Measurements from ENCODE around the gene C1orf21. TPM values are rescaled to one million over a fixed set of nuclear protein-coding genes. Genes with fewer than 3 reads are reported as not detected.
A peak's percentile ranks its signal among the peaks of the same experiment; 100 is the strongest.

Gene C1orf21
- total and polyA plus RNA-seq, 8 donors: 37.0 to 75.3 (median 47.3) TPM

- no peak overlapping the region for H3K27ac ChIP-seq
- H3K36me3 ChIP-seq: no peaks in the 10 kb centered on the region
- H3K9me3 ChIP-seq: no peaks in the 10 kb centered on the region
- intact Hi-C loops (cut with DNase I): no loop called here
- no peaks in the 10 kb centered on the region for H3K4me1 ChIP-seq
- peak; percentile 71 for ATAC-seq
- no peaks in the 10 kb centered on the region for H3K27me3 ChIP-seq
- no peak for TF ChIP-seq CTCF (IDR thresholded peaks at IDR 0.05)
- H3K4me3 ChIP-seq: no peak overlapping the region
- DNase-seq: no peak
These were observed 208.8 kb downstream of the C1orf21 start for GRCh38 chr1:184595596-184595995.

DNA sequence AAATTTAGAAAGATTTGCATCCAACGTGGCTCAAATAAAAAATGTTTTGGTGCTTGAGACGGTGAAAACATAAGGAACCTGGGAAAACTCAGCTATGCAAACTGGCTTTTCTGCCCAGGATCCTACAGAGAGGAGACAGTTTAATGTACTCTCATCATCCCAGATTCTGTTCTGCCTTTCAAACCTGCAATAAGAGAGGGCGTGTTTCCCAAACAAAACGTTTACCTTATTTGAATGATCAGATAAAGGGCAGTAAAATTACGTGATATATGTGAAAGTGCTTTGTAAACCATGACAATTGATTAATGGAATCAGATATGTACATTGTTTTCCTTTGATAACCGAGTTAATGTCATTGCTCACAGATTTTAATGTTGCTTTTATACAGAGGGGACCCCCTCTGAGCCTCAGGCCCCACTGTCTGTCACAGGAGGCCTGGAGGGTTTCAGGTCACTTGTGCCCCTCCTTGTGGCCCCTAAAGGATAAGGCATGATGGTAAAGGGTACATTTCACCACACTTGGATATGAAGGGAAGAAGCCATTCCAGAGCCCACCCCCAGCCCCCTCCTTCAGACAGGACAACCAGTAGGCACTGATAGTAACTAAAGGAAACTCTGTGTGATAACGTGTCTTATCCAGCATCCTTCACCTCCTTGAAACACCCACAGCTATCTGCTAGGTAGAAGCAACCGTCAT is 210.3 kb downstream of the C1orf21 start:
- H3K4me1 ChIP-seq: no peaks in the 10 kb centered on the region
- H3K4me3 ChIP-seq: no peak overlapping the region
- no peak overlapping the region for H3K27ac ChIP-seq
- no peaks in the 10 kb centered on the region for H3K36me3 ChIP-seq
- H3K9me3 ChIP-seq: no peaks in the 10 kb centered on the region
- DNase-seq (no peak), ATAC-seq (no peak)
- intact Hi-C loops (cut with DNase I): no loop called here
- TF ChIP-seq CTCF (IDR thresholded peaks at IDR 0.05): no peak
- H3K27me3 ChIP-seq: no peaks in the 10 kb centered on the region

GRCh38 chr1:184597650-184598357 is 211.0 kb downstream of the C1orf21 start:
- TF ChIP-seq CTCF (IDR thresholded peaks at IDR 0.05): no peak
- Histone ChIP-seq H3K4me3 (no peak overlapping the region), H3K36me3 (no peaks in the 10 kb centered on the region), H3K4me1 (no peaks in the 10 kb centered on the region), H3K27ac (no peak overlapping the region), H3K27me3 (no peaks in the 10 kb centered on the region), H3K9me3 (no peaks in the 10 kb centered on the region)
- DNase-seq (no peak), ATAC-seq (no peak)
- intact Hi-C loops (cut with DNase I): no loop called here

- DNase-seq (no peak), ATAC-seq (no peak)
- TF ChIP-seq CTCF (IDR thresholded peaks at IDR 0.05): no peak
- Histone ChIP-seq H3K9me3 (no peaks in the 10 kb centered on the region), H3K4me3 (no peak overlapping the region), H3K36me3 (no peaks in the 10 kb centered on the region), H3K4me1 (no peaks in the 10 kb centered on the region), H3K27ac (no peak overlapping the region), H3K27me3 (no peaks in the 10 kb centered on the region)
- intact Hi-C loops (cut with DNase I): no loop called here
These were observed 211.8 kb downstream of the C1orf21 start for GRCh38 chr1:184598403-184599193.

Measured in left lung (tissue), 10 donors.